Esophagus muscularis mucosa (tissue), 4 donors: Measurements from ENCODE around the gene ZNF366. TPM values are rescaled to one million over a fixed set of nuclear protein-coding genes. Genes with fewer than 3 reads are reported as not detected.

Experiments
- DNase-seq: peaks from one replicate; pipeline ENCODE4 v3.0.0-alpha.2; 2017; ENCODE audit errors: extremely low spot score
- H3K27ac ChIP-seq, 4 donors: fragments of 200-600 bp; sonication (generic); replicated peaks in 1 of 4; 1 replicate in 3 of 4; 2 replicates in 1 of 4; pipeline ENCODE4 v1.5.1; 2016 to 2019; ENCODE audit warnings: mild to moderate bottlenecking in 1 of 4
- H3K27me3 ChIP-seq, 4 donors: fragments of 200-600 bp; sonication (generic); one replicate each; pipeline versions ENCODE4 v1.5.1 to v1.6.0; 2016 to 2019
- H3K36me3 ChIP-seq, 4 donors: fragments of 200-600 bp; sonication (generic); one replicate each; pipeline ENCODE4 v1.5.1; 2016 to 2019
- H3K4me1 ChIP-seq, 4 donors: fragments of 200-600 bp; sonication (generic); one replicate each; pipeline ENCODE4 v1.5.1; 2016 to 2019
- H3K4me3 ChIP-seq, 4 donors: fragments of 200-600 bp; sonication (generic); 1 replicate in 2 of 4; 2 replicates in 2 of 4; pipeline ENCODE4 v1.5.1; 2016 to 2019; ENCODE audit warnings: mild to moderate bottlenecking in 4 of 4, moderate library complexity in 1 of 4
- H3K9me3 ChIP-seq, 4 donors: fragments of 200-600 bp; sonication (generic); 1 replicate in 3 of 4; 2 replicates in 1 of 4; pipeline ENCODE4 v1.5.1; 2016 to 2019
- CTCF ChIP-seq, 3 experiments: fragments of 200-600 bp in 2 of 3; fragments of 450-650 bp in 1 of 3; sonication (generic) in 2 of 3; IDR thresholded peaks; one replicate each; pipeline ENCODE4 v1.5.1; 2017 to 2019; ENCODE audit warnings: antibody characterized with exemption in 3 of 3, mild to moderate bottlenecking in 2 of 3, moderate library complexity in 1 of 3
- EP300 ChIP-seq: sonication (generic); formaldehyde crosslinking; IDR thresholded peaks from one replicate; pipeline ENCODE4 v1.6.1; 2017; ENCODE audit warnings: antibody characterized with exemption
- POLR2A ChIP-seq: fragments of 450-650 bp; IDR thresholded peaks from one replicate; pipeline ENCODE4 v1.6.1; 2017; ENCODE audit warnings: antibody characterized with exemption, moderate library complexity, mild to moderate bottlenecking, low read depth
- POLR2AphosphoS5 ChIP-seq, 2 donors: sonication (generic); formaldehyde crosslinking; IDR thresholded peaks; one replicate each; pipeline ENCODE4 v1.6.1; 2017; ENCODE audit warnings: antibody characterized with exemption in 2 of 2
- WGBS: methylation state at CpG from one replicate; pipeline ENCODE4 v1.1.5; 2018; 5-methylcytosine and 5-hydroxymethylcytosine counted together
- intact Hi-C: fragments of 100-400 bp; cut with DNase I; formaldehyde crosslinking; loops from one replicate; pipeline ENCODE4 v1.15.1; 2023
- total RNA-seq, 4 donors: library from RNA; depleted of rRNA; stranded (reverse); fragments of >200 nt; gene quantifications; one replicate each; pipeline versions ENCODE4 v1.1.0 to v1.2.1, GENCODE V29; 2016

Gene ZNF366
- total RNA-seq, 4 donors from 2014 or later: 3.1 to 11.1 (median 5.0) TPM

- TF ChIP-seq POLR2AphosphoS5 (IDR thresholded peaks at IDR 0.05): no peak
- 88% methylated on average over 1 of the region's 1 CpG for WGBS
- no peak for DNase-seq
- no peaks in the 10 kb centered on the region for H3K9me3 ChIP-seq
- intact Hi-C loops: no loop called here
- peaks cover 0 to 6% (median 0%) of the 10 kb centered on the region in 4 donors for H3K4me1 ChIP-seq
- no peaks in the 10 kb centered on the region for H3K36me3 ChIP-seq
- H3K27ac ChIP-seq: no peak overlapping the region
- H3K27me3 ChIP-seq: no peaks in the 10 kb centered on the region
- H3K4me3 ChIP-seq: no peak overlapping the region
Observed at GRCh38 chr5:72472031-72472430, 35.2 kb downstream of the ZNF366 start.

GRCh38 chr5:72470826-72471225 is 36.4 kb downstream of the ZNF366 start:
- Histone ChIP-seq H3K27ac (no peak overlapping the region), H3K4me1 (peaks cover 4 to 11% (median 5%) of the 10 kb centered on the region in 4 donors), H3K9me3 (no peaks in the 10 kb centered on the region), H3K27me3 (no peaks in the 10 kb centered on the region), H3K36me3 (no peaks in the 10 kb centered on the region), H3K4me3 (no peak overlapping the region)
- intact Hi-C loops: no loop called here
- 100% methylated on average over 2 of the region's 2 CpGs for WGBS
- TF ChIP-seq EP300: no peak
- TF ChIP-seq POLR2A: no peak
- no peak for TF ChIP-seq POLR2AphosphoS5 (IDR thresholded peaks at IDR 0.05)
- no peak for TF ChIP-seq CTCF (IDR thresholded peaks at IDR 0.05)
- DNase-seq: no peak

DNA sequence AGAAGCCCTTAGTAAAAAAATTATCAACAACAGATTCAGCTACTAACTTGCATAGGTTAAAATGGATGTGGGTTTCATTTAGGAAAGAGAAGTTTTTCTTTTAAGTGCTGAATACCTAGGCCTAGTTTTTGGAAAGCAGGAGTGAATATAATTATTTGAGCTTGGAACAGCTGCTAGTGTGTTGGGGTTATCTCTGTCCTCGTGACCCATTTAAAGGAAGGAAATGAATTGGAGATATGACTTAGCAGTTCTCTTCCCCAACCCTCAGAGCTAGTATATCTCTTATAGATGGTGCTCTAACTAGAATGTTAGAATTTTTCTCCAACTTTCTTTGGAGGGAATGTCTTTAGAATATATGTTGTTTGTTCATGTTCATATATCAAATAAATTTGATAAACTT is 38.6 kb downstream of the ZNF366 start:
- Histone ChIP-seq H3K9me3 (no peaks in the 10 kb centered on the region), H3K27me3 (no peaks in the 10 kb centered on the region), H3K36me3 (no peaks in the 10 kb centered on the region), H3K4me1 (peaks cover 4 to 29% (median 10%) of the 10 kb centered on the region in 4 donors), H3K4me3 (no peak overlapping the region), H3K27ac (no peak overlapping the region)
- intact Hi-C loops: no loop called here
- no peak for DNase-seq
- WGBS: 72% methylated on average over 1 of the region's 1 CpG
- TF ChIP-seq CTCF (IDR thresholded peaks at IDR 0.05) (no peak), POLR2AphosphoS5 (IDR thresholded peaks at IDR 0.05) (no peak), POLR2A (no peak)

DNA sequence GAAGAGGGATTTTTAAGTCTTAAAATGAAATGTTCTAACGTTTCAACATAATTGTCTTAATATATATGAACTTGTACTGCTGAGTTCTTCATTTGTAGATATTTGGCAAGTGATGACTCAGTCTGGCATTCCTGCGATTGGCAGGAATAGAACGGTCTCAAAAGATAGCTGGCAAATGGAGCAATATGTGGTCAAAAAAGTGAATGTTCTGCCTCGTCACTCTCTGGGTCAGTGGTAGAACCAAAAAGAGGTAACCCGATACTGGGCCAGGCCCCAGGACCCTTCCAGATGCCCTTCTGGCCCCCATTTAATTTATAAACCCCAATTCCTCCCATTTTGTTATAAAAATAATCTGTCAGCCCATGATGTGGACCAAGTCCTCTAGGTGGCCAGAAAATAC is 39.2 kb downstream of the ZNF366 start:
- H3K9me3 ChIP-seq: no peaks in the 10 kb centered on the region
- 78% methylated on average over 5 of the region's 5 CpGs for WGBS
- DNase-seq: no peak
- H3K27ac ChIP-seq: no peak overlapping the region
- TF ChIP-seq EP300 (no peak), POLR2AphosphoS5 (IDR thresholded peaks at IDR 0.05) (no peak), CTCF (IDR thresholded peaks at IDR 0.05) (no peak), POLR2A (no peak)
- H3K4me1 ChIP-seq: peaks cover 4 to 31% (median 13%) of the 10 kb centered on the region in 4 donors
- no peaks in the 10 kb centered on the region for H3K36me3 ChIP-seq
- no peak overlapping the region for H3K4me3 ChIP-seq
- H3K27me3 ChIP-seq: no peaks in the 10 kb centered on the region
- intact Hi-C loops: no loop called here

DNA sequence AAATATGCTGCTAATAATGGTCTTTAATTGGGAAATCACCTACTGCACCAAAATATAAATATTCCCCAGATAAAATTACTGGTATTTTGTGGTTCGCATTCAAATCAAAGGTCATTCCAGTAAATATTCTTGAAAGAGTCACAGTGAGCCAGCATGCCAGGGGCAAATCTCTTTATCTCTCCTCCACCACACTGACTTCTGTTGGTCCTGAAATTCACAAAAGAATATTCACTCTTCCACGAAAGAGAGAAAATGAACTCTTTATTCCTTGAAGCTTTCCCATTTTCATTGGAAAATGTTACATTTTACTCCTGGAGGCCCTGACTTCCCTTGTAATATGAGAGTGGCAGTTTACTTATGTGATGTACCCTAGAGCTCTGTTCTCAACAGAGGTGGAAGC is 39.7 kb downstream of the ZNF366 start:
- Histone ChIP-seq H3K4me1 (peaks cover 4 to 31% (median 13%) of the 10 kb centered on the region in 4 donors), H3K27ac (no peak overlapping the region), H3K27me3 (no peaks in the 10 kb centered on the region), H3K4me3 (no peak overlapping the region), H3K9me3 (no peaks in the 10 kb centered on the region), H3K36me3 (no peaks in the 10 kb centered on the region)
- 95% methylated on average over 2 of the region's 2 CpGs for WGBS
- TF ChIP-seq POLR2A (no peak), POLR2AphosphoS5 (IDR thresholded peaks at IDR 0.05) (no peak), EP300 (no peak), CTCF (IDR thresholded peaks at IDR 0.05) (no peak)
- DNase-seq: no peak
- intact Hi-C loops: no loop called here
